WTC11 (cell line): ENCODE results near the gene GNG2.

Experiments used
- CBFB ChIP-seq: sonication (generic); formaldehyde crosslinking; IDR thresholded peaks from 2 replicates; pipeline ENCODE4 v1.8.1; 2022; ENCODE audit warnings: mild to moderate bottlenecking, low read depth, missing genetic modification reagents
- CREB1 ChIP-seq: sonication (generic); formaldehyde crosslinking; IDR thresholded peaks from 2 replicates; pipeline ENCODE4 v1.8.0; 2023; ENCODE audit warnings: mild to moderate bottlenecking, missing genetic modification reagents
- ELF4 ChIP-seq: sonication (generic); formaldehyde crosslinking; IDR thresholded peaks from 2 replicates; pipeline ENCODE4 v1.8.1; 2022; ENCODE audit warnings: low read depth, mild to moderate bottlenecking, moderate library complexity, missing genetic modification reagents
- FOXK1 ChIP-seq: sonication (generic); formaldehyde crosslinking; IDR thresholded peaks from 2 replicates; pipeline ENCODE4 v1.8.0; 2022; ENCODE audit warnings: mild to moderate bottlenecking, moderate library complexity, missing genetic modification reagents
- HMGA2 ChIP-seq: fragments of 250-450 bp; sonication (Bioruptor Pico); IDR thresholded peaks from 2 replicates; pipeline ENCODE4 v1.4.0; 2021; ENCODE audit warnings: mild to moderate bottlenecking, moderate library complexity
- NFYB ChIP-seq: sonication (generic); formaldehyde crosslinking; conservative IDR thresholded peaks from 2 replicates; pipeline ENCODE4 v1.8.0; 2022; ENCODE audit warnings: low read depth, missing genetic modification reagents
- ZBTB21 ChIP-seq: sonication (generic); formaldehyde crosslinking; IDR thresholded peaks from 2 replicates; pipeline ENCODE4 v1.8.1; 2023; ENCODE audit warnings: mild to moderate bottlenecking, missing genetic modification reagents, borderline replicate concordance
- ZNF532 ChIP-seq: fragments of 250-450 bp; sonication (Bioruptor Pico); IDR thresholded peaks from 2 replicates; pipeline ENCODE4 v1.9.0; 2021; ENCODE audit warnings: mild to moderate bottlenecking, borderline replicate concordance
- TF ChIP-seq, protein P1 (sequence below): sonication (generic); formaldehyde crosslinking; IDR thresholded peaks from 2 replicates; pipeline ENCODE4 v1.8.1; 2022; ENCODE audit warnings: low read depth, mild to moderate bottlenecking, moderate library complexity, missing genetic modification reagents, borderline replicate concordance
- TF ChIP-seq, protein P2 (sequence below): fragments of 200-600 bp; IDR thresholded peaks from 2 replicates; pipeline ENCODE4 v1.8.0; 2022; ENCODE audit warnings: antibody characterized with exemption

DNA sequence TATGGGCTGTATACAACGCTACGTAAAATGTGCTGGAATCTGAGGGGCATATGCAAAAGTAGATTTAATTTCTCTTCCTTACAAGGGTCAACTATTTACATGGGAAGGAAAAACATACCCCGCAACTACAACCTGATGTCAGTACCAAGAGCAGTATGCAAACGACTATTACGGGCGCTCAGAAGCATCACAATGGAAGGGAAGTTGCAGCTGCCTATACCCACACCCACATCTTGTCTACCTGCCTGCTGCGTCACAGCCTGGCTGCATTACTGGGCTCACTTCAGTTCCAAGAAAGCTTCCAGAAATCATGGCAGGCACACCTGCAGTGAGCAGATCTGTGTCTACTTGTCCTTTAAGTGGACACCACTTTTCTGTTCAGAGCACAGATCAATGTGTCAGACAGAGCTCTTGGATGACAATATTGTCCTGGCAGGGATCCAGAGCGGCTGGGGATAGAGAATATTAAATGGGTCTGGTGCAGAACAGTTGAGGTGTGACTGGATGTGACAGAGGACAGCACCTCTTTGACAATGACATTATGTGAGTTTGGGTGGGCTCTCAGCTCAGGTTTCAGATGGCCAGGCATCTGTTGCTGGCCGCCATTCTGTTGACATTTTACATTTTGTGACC, 41.5 kb upstream of the GNG2 start:
- TF ChIP-seq FOXK1 (no peak), CREB1 (CRISPR knock-in tag) (no peak), HMGA2 (CRISPR knock-in tag) (no peak), CBFB (no peak), ZBTB21 (CRISPR knock-in tag) (no peak), ZNF532 (CRISPR knock-in tag) (no peak), NFYB (CRISPR knock-in tag) (no peak), ELF4 (CRISPR knock-in tag) (no peak)
- TF ChIP-seq, protein P1, sequence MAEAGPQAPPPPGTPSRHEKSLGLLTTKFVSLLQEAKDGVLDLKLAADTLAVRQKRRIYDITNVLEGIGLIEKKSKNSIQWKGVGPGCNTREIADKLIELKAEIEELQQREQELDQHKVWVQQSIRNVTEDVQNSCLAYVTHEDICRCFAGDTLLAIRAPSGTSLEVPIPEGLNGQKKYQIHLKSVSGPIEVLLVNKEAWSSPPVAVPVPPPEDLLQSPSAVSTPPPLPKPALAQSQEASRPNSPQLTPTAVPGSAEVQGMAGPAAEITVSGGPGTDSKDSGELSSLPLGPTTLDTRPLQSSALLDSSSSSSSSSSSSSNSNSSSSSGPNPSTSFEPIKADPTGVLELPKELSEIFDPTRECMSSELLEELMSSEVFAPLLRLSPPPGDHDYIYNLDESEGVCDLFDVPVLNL (CRISPR knock-in tag), result no peak
- TF ChIP-seq, protein P2, sequence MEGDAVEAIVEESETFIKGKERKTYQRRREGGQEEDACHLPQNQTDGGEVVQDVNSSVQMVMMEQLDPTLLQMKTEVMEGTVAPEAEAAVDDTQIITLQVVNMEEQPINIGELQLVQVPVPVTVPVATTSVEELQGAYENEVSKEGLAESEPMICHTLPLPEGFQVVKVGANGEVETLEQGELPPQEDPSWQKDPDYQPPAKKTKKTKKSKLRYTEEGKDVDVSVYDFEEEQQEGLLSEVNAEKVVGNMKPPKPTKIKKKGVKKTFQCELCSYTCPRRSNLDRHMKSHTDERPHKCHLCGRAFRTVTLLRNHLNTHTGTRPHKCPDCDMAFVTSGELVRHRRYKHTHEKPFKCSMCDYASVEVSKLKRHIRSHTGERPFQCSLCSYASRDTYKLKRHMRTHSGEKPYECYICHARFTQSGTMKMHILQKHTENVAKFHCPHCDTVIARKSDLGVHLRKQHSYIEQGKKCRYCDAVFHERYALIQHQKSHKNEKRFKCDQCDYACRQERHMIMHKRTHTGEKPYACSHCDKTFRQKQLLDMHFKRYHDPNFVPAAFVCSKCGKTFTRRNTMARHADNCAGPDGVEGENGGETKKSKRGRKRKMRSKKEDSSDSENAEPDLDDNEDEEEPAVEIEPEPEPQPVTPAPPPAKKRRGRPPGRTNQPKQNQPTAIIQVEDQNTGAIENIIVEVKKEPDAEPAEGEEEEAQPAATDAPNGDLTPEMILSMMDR, result no peak
